DOHH2 (cell line): ENCODE data around the gene PTK7.

Experiments used
- H3F3A ChIP-seq: fragments of 200-600 bp; sonication (generic), shearing (Covaris generic); 2 replicates; pipeline ENCODE4 v1.6.0; 2016; ENCODE audit warnings: antibody characterized with exemption, mild to moderate bottlenecking; ENCODE audit not compliant: control insufficient read depth, insufficient read depth
- H3K27ac ChIP-seq: fragments of 200-600 bp; sonication (generic); 2 replicates; pipeline ENCODE4 v1.5.1; 2014; ENCODE audit warnings: low read depth, mild to moderate bottlenecking, low read length, moderate library complexity
- H3K27me3 ChIP-seq: fragments of 200-600 bp; sonication (generic); 2 replicates; pipeline ENCODE4 v1.6.1; 2014; ENCODE audit warnings: mild to moderate bottlenecking, low read length, mixed read lengths; ENCODE audit not compliant: control insufficient read depth
- H3K36me3 ChIP-seq: fragments of 200-600 bp; sonication (generic); 2 replicates; pipeline ENCODE4 v1.6.1; 2014; ENCODE audit warnings: mild to moderate bottlenecking, low read length, moderate library complexity, mixed read lengths; ENCODE audit not compliant: control insufficient read depth
- H3K4me1 ChIP-seq: fragments of 200-600 bp; sonication (generic); 2 replicates; pipeline ENCODE4 v1.6.1; 2014; ENCODE audit warnings: mild to moderate bottlenecking, low read length, mixed read lengths; ENCODE audit not compliant: control insufficient read depth
- H3K4me2 ChIP-seq: fragments of 200-600 bp; sonication (generic); 2 replicates; pipeline ENCODE4 v1.6.0; 2014; ENCODE audit warnings: mild to moderate bottlenecking, low read length, moderate library complexity
- H3K4me3 ChIP-seq: fragments of 200-600 bp; sonication (generic); 2 replicates; pipeline ENCODE4 v1.5.1; 2014; ENCODE audit warnings: mild to moderate bottlenecking, low read length, mixed read lengths
- H3K79me2 ChIP-seq: fragments of 200-600 bp; sonication (generic); 2 replicates; pipeline ENCODE4 v1.6.1; 2014; ENCODE audit warnings: mild to moderate bottlenecking, low read length, mixed read lengths; ENCODE audit not compliant: control insufficient read depth
- H3K9me2 ChIP-seq: fragments of 200-600 bp; sonication (generic); replicated peaks from 2 replicates; pipeline ENCODE4 v1.6.1; 2014; ENCODE audit warnings: mild to moderate bottlenecking, low read length, mixed read lengths; ENCODE audit not compliant: control insufficient read depth
- H3K9me3 ChIP-seq: fragments of 200-600 bp; sonication (generic); 2 replicates; pipeline ENCODE4 v1.6.1; 2014; ENCODE audit warnings: antibody characterized with exemption, low read length, mixed read lengths; ENCODE audit not compliant: control insufficient read depth, insufficient read depth
- H4K20me1 ChIP-seq: fragments of 200-600 bp; sonication (generic); 2 replicates; pipeline ENCODE4 v1.6.0; 2014; ENCODE audit warnings: low read depth, mild to moderate bottlenecking, antibody characterized with exemption, low read length, moderate library complexity; ENCODE audit not compliant: control insufficient read depth, insufficient read depth
- CTCF ChIP-seq: fragments of 200-600 bp; sonication (generic); IDR thresholded peaks from one replicate; pipeline ENCODE4 v1.5.1; 2014; ENCODE audit warnings: antibody characterized with exemption, mild to moderate bottlenecking, low read depth, low read length; ENCODE audit not compliant: poor library complexity, severe bottlenecking
- EZH2phosphoT487 ChIP-seq: fragments of 200-600 bp; sonication (generic); IDR thresholded peaks from 2 replicates; pipeline ENCODE4 v1.6.1; 2017; ENCODE audit warnings: borderline replicate concordance, mild to moderate bottlenecking, antibody characterized with exemption, low read length, moderate library complexity, mixed read lengths

PTK7 gene

DNA sequence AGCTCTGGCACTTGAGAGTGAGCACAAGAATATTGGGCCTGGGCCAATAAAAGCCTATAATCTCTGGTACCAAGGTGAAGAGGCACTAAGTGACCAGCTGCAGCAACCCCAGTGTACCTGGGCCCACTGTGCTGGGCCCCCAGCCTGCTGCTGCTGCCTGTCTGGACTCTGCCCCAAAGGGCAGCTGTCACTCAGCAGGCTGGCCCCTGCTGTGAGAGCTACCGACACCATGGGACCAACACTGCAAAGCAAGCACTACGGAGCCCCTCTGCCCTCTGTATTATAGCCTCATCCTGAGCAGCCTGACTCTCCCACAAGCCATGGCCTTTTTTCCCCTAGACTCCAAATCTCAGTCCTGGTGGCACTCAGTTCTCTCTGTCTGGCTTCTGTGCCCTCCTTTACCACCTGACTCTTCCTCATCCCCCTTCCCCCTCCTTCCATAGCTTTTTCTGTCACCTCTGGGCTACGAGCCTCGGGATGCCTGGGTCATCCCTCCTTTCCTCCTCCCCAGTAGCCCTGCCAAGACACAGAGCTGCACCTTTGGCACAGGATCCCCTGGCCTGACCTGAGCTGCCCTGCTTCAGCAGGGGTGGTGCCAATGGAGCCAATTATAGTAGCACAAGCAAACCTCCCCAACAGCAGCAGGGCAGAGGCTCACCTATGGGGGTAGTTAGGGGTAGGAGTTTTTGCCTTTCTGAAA lies 40.5 kb upstream of the PTK7 start:
- Histone ChIP-seq H3K27ac (no peak overlapping the region), H3K36me3 (peaks cover 27% of the 10 kb centered on the region), H4K20me1 (no peaks in the 10 kb centered on the region), H3K27me3 (no peaks in the 10 kb centered on the region), H3F3A (no peaks in the 10 kb centered on the region), H3K4me2 (no peak overlapping the region), H3K9me2 (no peaks in the 10 kb centered on the region), H3K9me3 (no peaks in the 10 kb centered on the region), H3K4me3 (no peak overlapping the region), H3K79me2 (no peaks in the 10 kb centered on the region), H3K4me1 (no peaks in the 10 kb centered on the region)
- TF ChIP-seq EZH2phosphoT487 (no peak), CTCF (no peak)

GRCh38 chr6:43036712-43037111 lies 39.4 kb upstream of the PTK7 start:
- Histone ChIP-seq H3K27ac (no peak overlapping the region), H3F3A (no peaks in the 10 kb centered on the region), H3K9me3 (no peaks in the 10 kb centered on the region), H3K36me3 (peaks cover 28% of the 10 kb centered on the region), H4K20me1 (no peaks in the 10 kb centered on the region), H3K4me2 (no peak overlapping the region), H3K79me2 (no peaks in the 10 kb centered on the region), H3K4me1 (no peaks in the 10 kb centered on the region), H3K4me3 (no peak overlapping the region), H3K27me3 (no peaks in the 10 kb centered on the region), H3K9me2 (no peaks in the 10 kb centered on the region)
- TF ChIP-seq EZH2phosphoT487 (no peak), CTCF (no peak)

GRCh38 chr6:43037197-43037596 lies 38.9 kb upstream of the PTK7 start:
- Histone ChIP-seq H3K27me3 (no peaks in the 10 kb centered on the region), H3K27ac (no peak overlapping the region), H3K4me2 (no peak overlapping the region), H3F3A (no peaks in the 10 kb centered on the region), H3K4me3 (no peak overlapping the region), H3K9me2 (no peaks in the 10 kb centered on the region), H3K9me3 (no peaks in the 10 kb centered on the region), H3K4me1 (no peaks in the 10 kb centered on the region), H4K20me1 (no peaks in the 10 kb centered on the region), H3K79me2 (no peaks in the 10 kb centered on the region), H3K36me3 (peaks cover 25% of the 10 kb centered on the region)
- TF ChIP-seq EZH2phosphoT487: no peak
- no peak for TF ChIP-seq CTCF
